Measurements from ENCODE around the gene HSPA1A. TPM values are rescaled to one million over a fixed set of nuclear protein-coding genes. Genes with fewer than 3 reads are reported as not detected.
A peak's percentile ranks its signal among the peaks of the same experiment; 100 is the strongest.
"Not testable (repeated sequence)": the region's sequence is repeated elsewhere in the genome, so short reads cannot be mapped to it uniquely, and the experiment has no call there.

HSPA1A gene
- total and polyA plus RNA-seq, 8 donors = 18.2 to 195 (median 44.4) TPM

DNA sequence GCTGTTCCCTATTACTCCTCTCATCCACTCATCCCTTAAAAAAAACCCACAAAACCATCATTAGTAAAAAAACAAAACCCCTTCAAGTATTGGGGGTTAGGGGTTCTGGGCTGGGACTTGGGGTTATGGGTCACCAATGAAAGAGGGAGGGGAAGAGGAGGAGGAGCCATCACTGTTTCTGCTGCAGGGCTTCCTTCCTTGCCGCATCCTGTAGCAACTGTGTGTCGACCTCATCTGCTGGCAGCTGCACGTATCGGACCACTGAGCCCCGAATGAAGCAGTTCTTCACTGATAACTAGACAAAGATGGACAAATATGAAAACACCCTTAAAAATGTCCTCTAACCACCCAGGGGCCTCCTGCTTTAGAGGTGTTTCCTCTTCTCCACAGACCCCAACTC, 17.8 kb upstream of the HSPA1A start:
- FAIRE-seq (no peak), DNase-seq (peak in 1 of 6 donors; percentile 6), ATAC-seq (no peak)
- Histone ChIP-seq H3K27me3 (no peaks in the 10 kb centered on the region), H3K4me1 (peaks cover 0 to 7% (median 5%) of the 10 kb centered on the region in 3 donors), H3K36me3 (no peaks in the 10 kb centered on the region), H3K9me3 (no peaks in the 10 kb centered on the region), H3K4me3 (no peak overlapping the region), H3K27ac (no peak overlapping the region)
- intact Hi-C loops (cut with DNase I) = no loop called here
- TF ChIP-seq, protein P1, sequence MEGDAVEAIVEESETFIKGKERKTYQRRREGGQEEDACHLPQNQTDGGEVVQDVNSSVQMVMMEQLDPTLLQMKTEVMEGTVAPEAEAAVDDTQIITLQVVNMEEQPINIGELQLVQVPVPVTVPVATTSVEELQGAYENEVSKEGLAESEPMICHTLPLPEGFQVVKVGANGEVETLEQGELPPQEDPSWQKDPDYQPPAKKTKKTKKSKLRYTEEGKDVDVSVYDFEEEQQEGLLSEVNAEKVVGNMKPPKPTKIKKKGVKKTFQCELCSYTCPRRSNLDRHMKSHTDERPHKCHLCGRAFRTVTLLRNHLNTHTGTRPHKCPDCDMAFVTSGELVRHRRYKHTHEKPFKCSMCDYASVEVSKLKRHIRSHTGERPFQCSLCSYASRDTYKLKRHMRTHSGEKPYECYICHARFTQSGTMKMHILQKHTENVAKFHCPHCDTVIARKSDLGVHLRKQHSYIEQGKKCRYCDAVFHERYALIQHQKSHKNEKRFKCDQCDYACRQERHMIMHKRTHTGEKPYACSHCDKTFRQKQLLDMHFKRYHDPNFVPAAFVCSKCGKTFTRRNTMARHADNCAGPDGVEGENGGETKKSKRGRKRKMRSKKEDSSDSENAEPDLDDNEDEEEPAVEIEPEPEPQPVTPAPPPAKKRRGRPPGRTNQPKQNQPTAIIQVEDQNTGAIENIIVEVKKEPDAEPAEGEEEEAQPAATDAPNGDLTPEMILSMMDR (IDR thresholded peaks at IDR 0.05) = no peak
- 67 to 86% methylated on average over 5 of the region's 5 CpGs for WGBS, 2 donors

DNA sequence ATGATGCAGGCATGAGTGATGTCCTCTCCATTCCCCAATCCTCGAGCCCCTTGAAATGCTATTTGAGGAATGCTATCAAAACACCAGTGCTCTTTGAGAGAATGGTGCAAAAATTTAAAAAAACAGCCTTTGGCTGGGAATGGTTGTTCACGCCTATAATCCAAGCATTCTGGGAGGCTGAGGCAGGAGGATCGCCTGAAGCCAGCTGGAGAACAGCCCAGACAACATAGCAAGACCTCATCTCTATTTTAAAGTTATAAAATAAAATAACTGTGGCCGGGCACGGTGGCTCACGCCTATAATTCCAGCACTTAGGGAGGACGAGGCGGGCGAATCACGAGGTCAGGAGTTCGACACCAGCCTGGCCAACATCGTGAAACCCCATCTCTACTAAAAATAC, 15.6 kb upstream of the HSPA1A start:
- no peak for DNase-seq
- Histone ChIP-seq H3K27ac (no peak overlapping the region), H3K4me1 (no peaks in the 10 kb centered on the region), H3K4me3 (no peak overlapping the region), H3K36me3 (no peaks in the 10 kb centered on the region), H3K27me3 (no peaks in the 10 kb centered on the region), H3K9me3 (no peaks in the 10 kb centered on the region)
- 90 to 93% methylated on average over 12 of the region's 12 CpGs for WGBS, 2 donors
- intact Hi-C loops (cut with DNase I) = no loop called here
- no peak for ATAC-seq
- FAIRE-seq = no peak
- TF ChIP-seq, protein P1 (IDR thresholded peaks at IDR 0.05) = no peak

DNA sequence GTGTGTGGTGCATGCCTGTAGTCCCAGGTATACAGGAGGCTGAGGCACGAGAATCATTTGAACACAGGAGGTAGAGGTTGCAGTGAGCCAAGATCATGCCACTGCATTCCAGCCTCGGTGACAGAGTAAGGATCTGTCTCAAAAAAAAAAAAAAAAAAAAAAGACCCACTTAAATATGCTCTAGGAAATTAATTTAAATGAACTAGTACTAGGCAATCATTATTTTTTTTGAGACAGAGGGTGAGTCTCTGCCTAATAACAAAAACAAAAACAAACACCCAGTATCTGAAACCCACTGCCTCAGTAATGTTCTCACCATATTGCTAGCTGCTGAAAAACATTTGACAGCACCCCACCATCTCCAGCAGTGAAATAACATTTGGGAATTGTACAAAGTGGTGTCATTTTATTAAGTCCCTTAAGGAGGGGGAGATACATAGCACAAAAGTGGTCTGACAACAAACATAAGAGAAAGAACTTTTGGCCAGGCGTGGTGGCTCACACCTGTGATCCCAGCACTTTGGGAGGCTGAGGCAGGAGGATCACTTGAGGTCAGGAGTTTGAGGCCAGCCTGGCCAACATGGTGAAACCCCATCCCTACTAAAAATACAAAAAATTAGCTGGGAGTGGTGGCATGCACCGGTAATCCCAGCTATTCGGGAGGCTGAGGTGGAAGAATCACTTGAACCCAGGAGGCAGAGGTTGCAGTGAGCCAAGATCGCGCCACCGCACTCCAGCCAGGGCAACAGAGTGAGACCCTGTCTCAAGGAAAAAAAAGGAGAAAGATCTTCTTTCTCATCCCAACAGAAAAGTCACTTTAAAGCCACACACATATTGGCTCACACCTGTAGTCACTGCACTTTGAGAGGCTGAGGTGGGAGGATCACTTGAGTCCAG, 14.1 kb upstream of the HSPA1A start:
- H3K4me1 ChIP-seq; H3K27me3 ChIP-seq; H3K4me3 ChIP-seq; H3K9me3 ChIP-seq; ATAC-seq; H3K27ac ChIP-seq; intact Hi-C loops (cut with DNase I); FAIRE-seq; H3K36me3 ChIP-seq; DNase-seq: not testable (repeated sequence)
- 93 to 96% methylated on average over 8 of the region's 8 CpGs for WGBS, 2 donors

DNA sequence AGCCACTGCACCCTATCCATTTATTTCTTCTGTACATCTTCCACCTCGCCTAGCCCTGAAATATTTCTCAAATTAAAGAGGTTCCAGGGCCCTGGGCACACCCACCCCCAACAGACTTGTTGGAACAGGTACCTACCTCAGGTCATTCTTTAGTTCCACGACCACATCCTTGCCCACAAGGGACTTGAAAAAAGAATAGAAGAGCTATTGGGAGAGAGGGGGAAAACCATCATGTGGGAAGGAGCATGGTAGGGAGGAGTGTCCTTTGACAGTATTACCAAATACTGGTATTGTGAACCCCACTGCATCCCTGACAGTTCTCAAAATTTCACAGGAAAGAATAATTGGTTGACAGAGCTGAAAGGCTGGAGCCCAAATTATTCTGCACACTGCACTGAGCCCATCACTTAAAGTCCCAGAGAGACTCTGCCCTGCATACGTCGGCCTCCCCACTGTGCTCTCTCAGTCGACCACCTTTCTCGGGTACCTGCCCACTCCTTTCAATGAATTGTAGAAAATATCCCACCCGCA, 9.3 kb upstream of the HSPA1A start:
- TF ChIP-seq, protein P1 (IDR thresholded peaks at IDR 0.05) = no peak
- Histone ChIP-seq H3K4me1 (peaks cover 0 to 12% (median 6%) of the 10 kb centered on the region in 3 donors), H3K27ac (peak overlapping the region; percentile 71 to 91 (median 80)), H3K27me3 (no peaks in the 10 kb centered on the region), H3K9me3 (no peaks in the 10 kb centered on the region), H3K4me3 (peak overlapping the region; percentile 32 to 81 (median 62)), H3K36me3 (no peaks in the 10 kb centered on the region)
- intact Hi-C loops (cut with DNase I) = no loop called here
- ATAC-seq (peak in 1 of 4 donors; percentile 1), DNase-seq (peak in 1 of 6 donors; percentile 23), FAIRE-seq (no peak)
- 15% methylated on average over 7 of the region's 7 CpGs for WGBS, 2 donors

DNA sequence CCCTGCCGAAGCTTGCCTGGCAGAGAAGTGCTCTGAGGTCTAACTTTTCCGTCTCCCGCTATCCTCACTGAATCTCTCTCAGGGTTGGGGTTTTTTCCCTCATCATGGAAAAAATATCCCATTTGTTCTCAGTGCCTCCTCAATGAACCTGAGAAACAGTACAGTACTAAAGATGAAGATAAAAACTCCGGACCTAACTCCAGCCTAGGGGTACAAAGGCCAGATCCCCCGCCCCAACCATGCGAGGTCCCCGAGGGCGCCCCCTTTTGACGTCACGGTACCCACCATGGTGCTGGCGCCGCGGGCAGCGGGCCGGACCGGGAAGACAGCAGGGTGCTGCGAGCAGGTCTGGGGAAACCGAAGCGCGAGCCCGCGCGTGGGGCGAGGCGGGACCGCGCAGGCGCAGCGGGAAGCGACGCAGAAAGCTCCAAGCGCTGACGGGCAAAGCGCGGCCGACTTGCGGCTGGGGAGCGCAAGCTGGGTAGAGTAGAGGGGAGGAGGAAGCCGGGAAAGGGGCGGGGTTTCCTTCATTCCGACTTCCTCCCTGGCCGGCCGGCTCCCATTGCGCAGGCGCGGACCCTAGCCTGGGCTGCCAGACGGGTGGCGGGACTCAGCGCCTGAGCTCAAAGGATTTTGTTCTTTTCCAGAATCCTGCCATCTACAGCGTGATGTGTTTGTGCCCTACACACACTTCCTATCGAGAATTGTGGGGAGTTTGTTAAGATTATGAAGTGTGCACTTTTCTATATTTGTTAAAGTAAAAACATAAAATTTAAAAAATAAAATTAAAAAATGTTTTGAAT, 8.7 kb upstream of the HSPA1A start, which contains the start of gene LSM2:
TSS of gene LSM2 (minus strand) at position 497 of the 803 bp plus-strand sequence. CDS start at position 288, 209 bp downstream.
- 0% methylated on average over 50 to 51 of the region's 51 CpGs for WGBS, 2 donors
- intact Hi-C loops (cut with DNase I) = no loop called here
- peak within 1 kb of the TSS; percentile 32 to 81 (median 62) for H3K4me3 ChIP-seq
- TF ChIP-seq, protein P1 (IDR thresholded peaks at IDR 0.05) = no peak
- H3K36me3 ChIP-seq = no peaks in the 10 kb centered on the region
- peak within 1 kb of the TSS; percentile 71 to 91 (median 80) for H3K27ac ChIP-seq
- no peaks in the 10 kb centered on the region for H3K27me3 ChIP-seq
- H3K4me1 ChIP-seq = peaks cover 0 to 12% (median 6%) of the 10 kb centered on the region in 3 donors
- peak; percentile 96 to 99 (median 98) for DNase-seq
- ATAC-seq = peak; percentile 95 to 99 (median 98)
- peak; percentile 59 for FAIRE-seq
- H3K9me3 ChIP-seq = no peaks in the 10 kb centered on the region

DNA sequence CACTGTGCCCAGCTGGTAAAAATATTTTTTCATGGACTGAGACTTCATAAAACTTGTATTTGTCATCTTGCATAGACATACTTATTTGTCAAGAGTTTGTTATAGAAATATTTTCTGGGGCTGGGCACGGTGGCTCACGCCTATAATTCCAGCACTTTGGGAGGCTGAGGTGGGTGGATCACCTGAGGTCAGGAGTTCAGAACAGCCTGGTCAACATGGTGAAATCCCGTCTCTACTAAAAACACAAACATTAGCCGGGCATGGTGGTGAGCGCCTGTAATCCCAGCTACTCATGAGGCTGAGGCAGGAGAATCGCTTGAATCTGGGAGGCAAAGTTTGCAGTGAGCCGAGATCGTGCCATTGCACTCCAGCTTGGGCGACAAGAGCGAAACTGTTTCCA, 6.7 kb upstream of the HSPA1A start:
- DNase-seq; H3K4me3 ChIP-seq; H3K36me3 ChIP-seq; intact Hi-C loops (cut with DNase I); ATAC-seq; H3K9me3 ChIP-seq; FAIRE-seq; H3K27me3 ChIP-seq; H3K27ac ChIP-seq: not testable (repeated sequence)
- peaks cover under 1 to 13% (median 6%) of the 10 kb centered on the region in 3 donors for H3K4me1 ChIP-seq
- 85 to 92% methylated on average over 10 of the region's 10 CpGs for WGBS, 2 donors

Measured in pancreas (tissue), 10 donors.